ENCODE data around the gene CFAP251. TPM values are rescaled to one million over a fixed set of nuclear protein-coding genes. Genes with fewer than 3 reads are reported as not detected.

CFAP251 gene
- total RNA-seq, 1 experiment from 2014 or later, result 2.6 TPM

DNA sequence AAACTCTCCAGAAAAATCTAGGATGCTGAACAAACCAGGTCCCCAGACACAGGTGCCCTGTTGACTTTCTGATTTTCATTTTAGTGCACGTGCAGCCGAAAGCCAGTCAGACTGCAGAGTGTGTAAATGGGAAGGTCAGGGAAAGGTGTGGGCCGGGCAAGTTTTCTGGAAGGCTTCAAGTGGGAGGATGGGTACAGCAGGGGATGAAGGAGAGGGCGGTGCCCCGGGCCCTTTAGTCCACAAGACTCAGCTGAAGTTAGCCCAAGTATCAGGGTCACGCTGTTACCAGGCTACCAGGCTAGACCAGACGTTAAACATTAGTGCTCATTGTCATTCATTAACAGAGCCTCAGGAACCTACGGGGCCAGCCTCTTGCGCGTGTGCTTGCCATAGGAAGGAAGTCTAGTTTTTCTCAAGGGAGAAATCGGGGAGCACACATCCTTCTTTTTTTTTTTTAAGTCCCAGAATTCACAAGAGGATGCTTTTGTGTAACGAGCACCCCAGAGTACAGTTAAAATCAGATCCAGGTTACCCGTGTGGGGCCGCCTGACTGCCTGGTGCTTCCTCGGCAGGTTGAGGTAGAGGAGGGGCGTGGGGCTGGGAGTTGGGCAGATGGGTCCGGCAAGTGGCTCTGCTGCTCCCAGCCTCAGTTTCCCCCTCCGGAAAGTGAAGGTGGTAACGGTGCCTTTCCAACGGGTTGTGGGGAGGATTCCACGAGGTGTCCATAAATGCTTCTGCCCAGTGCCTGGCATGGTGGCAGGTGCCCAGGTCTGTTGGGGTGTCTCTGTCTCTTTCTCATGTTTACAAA, 122.4 kb downstream of the CFAP251 start:
- H3K79me2 ChIP-seq (ENCODE audit: insufficient read depth, low read length), result no peaks in the 10 kb centered on the region
- H3K27ac ChIP-seq (ENCODE audit: low read depth, low read length), result no peak overlapping the region
- ChIA-PET RAD21 (ENCODE audit: low non-redundant PET in 1 of 2, low total read pairs in 2 of 2, uncharacterized antibody in 2 of 2, unreplicated experiment in 2 of 2) (no interaction called here), CTCF (no interaction called here), POLR2A (no interaction called here)
- no peak overlapping the region for H3K9ac ChIP-seq (ENCODE audit: low read length)
- H3K27me3 ChIP-seq (ENCODE audit: insufficient read depth, low read length), result no peaks in the 10 kb centered on the region
- no peak for ATAC-seq
- no peak for DNase-seq (ENCODE audit: low read depth, low spot score)
- no TSS peak for BruUV-seq (replicated peaks)
- no peaks in the 10 kb centered on the region for H3K9me2 ChIP-seq (ENCODE audit: insufficient read depth)
- H3K4me3 ChIP-seq (replicated peaks in 1 of 2; ENCODE audit: low read depth in 1 of 2, low read length in 2 of 2), result no peak overlapping the region
- TF ChIP-seq CEBPB (IDR thresholded peaks at IDR 0.05; ENCODE audit: low read depth) (no peak), ELF1 (IDR thresholded peaks at IDR 0.05; ENCODE audit: borderline replicate concordance, low read depth) (no peak), FOSL1 (IDR thresholded peaks at IDR 0.05; ENCODE audit: low read depth) (no peak), TCF7L2 (IDR thresholded peaks at IDR 0.05; ENCODE audit: borderline replicate concordance, extremely low read depth, insufficient read depth, insufficient read length) (no peak), EGR1 (IDR thresholded peaks at IDR 0.05; ENCODE audit: low read depth) (no peak), SIN3A (IDR thresholded peaks at IDR 0.05; ENCODE audit: low read depth) (no peak), EZH2 (IDR thresholded peaks at IDR 0.05) (no peak), EZH2phosphoT487 (IDR thresholded peaks at IDR 0.05; ENCODE audit: borderline replicate concordance) (no peak), ZFX (IDR thresholded peaks at IDR 0.05) (no peak), SP1 (IDR thresholded peaks at IDR 0.05; ENCODE audit: low read depth) (no peak), JUND (IDR thresholded peaks at IDR 0.05) (no peak), POLR2AphosphoS5 (IDR thresholded peaks at IDR 0.05; ENCODE audit: low read depth, low read length) (no peak), ZBTB33 (IDR thresholded peaks at IDR 0.05; ENCODE audit: extremely low read depth, insufficient replicate concordance, low read length) (no peak), YY1 (IDR thresholded peaks at IDR 0.05; ENCODE audit: extremely low read depth, insufficient replicate concordance, low read depth, low read length) (no peak), POLR2A (IDR thresholded peaks at IDR 0.05; ENCODE audit: borderline replicate concordance, extremely low read depth, insufficient read depth, insufficient read length) (no peak), MAX (IDR thresholded peaks at IDR 0.05) (no peak), SRF (IDR thresholded peaks at IDR 0.05; ENCODE audit: low read depth) (no peak)
- TF ChIP-seq, protein P1, sequence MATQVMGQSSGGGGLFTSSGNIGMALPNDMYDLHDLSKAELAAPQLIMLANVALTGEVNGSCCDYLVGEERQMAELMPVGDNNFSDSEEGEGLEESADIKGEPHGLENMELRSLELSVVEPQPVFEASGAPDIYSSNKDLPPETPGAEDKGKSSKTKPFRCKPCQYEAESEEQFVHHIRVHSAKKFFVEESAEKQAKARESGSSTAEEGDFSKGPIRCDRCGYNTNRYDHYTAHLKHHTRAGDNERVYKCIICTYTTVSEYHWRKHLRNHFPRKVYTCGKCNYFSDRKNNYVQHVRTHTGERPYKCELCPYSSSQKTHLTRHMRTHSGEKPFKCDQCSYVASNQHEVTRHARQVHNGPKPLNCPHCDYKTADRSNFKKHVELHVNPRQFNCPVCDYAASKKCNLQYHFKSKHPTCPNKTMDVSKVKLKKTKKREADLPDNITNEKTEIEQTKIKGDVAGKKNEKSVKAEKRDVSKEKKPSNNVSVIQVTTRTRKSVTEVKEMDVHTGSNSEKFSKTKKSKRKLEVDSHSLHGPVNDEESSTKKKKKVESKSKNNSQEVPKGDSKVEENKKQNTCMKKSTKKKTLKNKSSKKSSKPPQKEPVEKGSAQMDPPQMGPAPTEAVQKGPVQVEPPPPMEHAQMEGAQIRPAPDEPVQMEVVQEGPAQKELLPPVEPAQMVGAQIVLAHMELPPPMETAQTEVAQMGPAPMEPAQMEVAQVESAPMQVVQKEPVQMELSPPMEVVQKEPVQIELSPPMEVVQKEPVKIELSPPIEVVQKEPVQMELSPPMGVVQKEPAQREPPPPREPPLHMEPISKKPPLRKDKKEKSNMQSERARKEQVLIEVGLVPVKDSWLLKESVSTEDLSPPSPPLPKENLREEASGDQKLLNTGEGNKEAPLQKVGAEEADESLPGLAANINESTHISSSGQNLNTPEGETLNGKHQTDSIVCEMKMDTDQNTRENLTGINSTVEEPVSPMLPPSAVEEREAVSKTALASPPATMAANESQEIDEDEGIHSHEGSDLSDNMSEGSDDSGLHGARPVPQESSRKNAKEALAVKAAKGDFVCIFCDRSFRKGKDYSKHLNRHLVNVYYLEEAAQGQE (IDR thresholded peaks at IDR 0.05; ENCODE audit: low read depth), result no peak
- TF ChIP-seq, protein P2, sequence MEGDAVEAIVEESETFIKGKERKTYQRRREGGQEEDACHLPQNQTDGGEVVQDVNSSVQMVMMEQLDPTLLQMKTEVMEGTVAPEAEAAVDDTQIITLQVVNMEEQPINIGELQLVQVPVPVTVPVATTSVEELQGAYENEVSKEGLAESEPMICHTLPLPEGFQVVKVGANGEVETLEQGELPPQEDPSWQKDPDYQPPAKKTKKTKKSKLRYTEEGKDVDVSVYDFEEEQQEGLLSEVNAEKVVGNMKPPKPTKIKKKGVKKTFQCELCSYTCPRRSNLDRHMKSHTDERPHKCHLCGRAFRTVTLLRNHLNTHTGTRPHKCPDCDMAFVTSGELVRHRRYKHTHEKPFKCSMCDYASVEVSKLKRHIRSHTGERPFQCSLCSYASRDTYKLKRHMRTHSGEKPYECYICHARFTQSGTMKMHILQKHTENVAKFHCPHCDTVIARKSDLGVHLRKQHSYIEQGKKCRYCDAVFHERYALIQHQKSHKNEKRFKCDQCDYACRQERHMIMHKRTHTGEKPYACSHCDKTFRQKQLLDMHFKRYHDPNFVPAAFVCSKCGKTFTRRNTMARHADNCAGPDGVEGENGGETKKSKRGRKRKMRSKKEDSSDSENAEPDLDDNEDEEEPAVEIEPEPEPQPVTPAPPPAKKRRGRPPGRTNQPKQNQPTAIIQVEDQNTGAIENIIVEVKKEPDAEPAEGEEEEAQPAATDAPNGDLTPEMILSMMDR (IDR thresholded peaks at IDR 0.05 in 2 of 3, conservative IDR thresholded peaks at IDR 0.05 in 1 of 3; ENCODE audit: borderline replicate concordance in 1 of 3, insufficient read depth in 1 of 3, low read depth in 2 of 3, low read length in 2 of 3), result no peak
- TF ChIP-seq, protein P3, sequence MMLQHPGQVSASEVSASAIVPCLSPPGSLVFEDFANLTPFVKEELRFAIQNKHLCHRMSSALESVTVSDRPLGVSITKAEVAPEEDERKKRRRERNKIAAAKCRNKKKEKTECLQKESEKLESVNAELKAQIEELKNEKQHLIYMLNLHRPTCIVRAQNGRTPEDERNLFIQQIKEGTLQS (IDR thresholded peaks at IDR 0.05), result no peak
- H3K36me3 ChIP-seq (ENCODE audit: control insufficient read depth in 1 of 2, insufficient read depth in 2 of 2, low read length in 2 of 2), result peaks cover 5 to 12% of the 10 kb centered on the region in 2 experiments; a peak in 3 of 4 replicates
- no peaks in the 10 kb centered on the region for H3K4me1 ChIP-seq (ENCODE audit: control insufficient read depth in 1 of 2, insufficient read depth in 2 of 2, low read length in 2 of 2)
- H3K4me2 ChIP-seq (ENCODE audit: low read length), result no peak overlapping the region
- intact Hi-C loops (cut with micrococcal nuclease), result no loop called here
- H3K9me3 ChIP-seq (ENCODE audit: control insufficient read depth in 1 of 2, insufficient read depth in 1 of 2, low read depth in 1 of 2, low read length in 2 of 2), result no peaks in the 10 kb centered on the region
- no peaks in the 10 kb centered on the region for H4K20me1 ChIP-seq (ENCODE audit: insufficient read depth)
- H2AFZ ChIP-seq (ENCODE audit: low read depth, low read length, poor library complexity, severe bottlenecking), result no peak overlapping the region

All from HCT116 (cell line).